Mammary epithelial cell (primary cell): Measurements from ENCODE around the gene RPS27L.

ENCODE experiments used
- CTCF ChIP-seq, 2 donors: IDR thresholded peaks in 1 of 2; conservative IDR thresholded peaks in 1 of 2; 2 replicates each; pipeline ENCODE4 v1.5.1; 2011 to 2012; ENCODE audit warnings: inconsistent platforms in 2 of 2, low read length in 2 of 2, mild to moderate bottlenecking in 2 of 2, control low read depth in 1 of 2, low read depth in 1 of 2; ENCODE audit not compliant: insufficient read depth in 1 of 2; ENCODE audit errors: extremely low read depth in 1 of 2
- EZH2 ChIP-seq: IDR thresholded peaks from 2 replicates; pipeline ENCODE4 v1.6.1; 2012; ENCODE audit warnings: low read length, inconsistent platforms, borderline replicate concordance

GRCh38 chr15:63176302-63176701 is 19.0 kb upstream of the RPS27L start:
- TF ChIP-seq CTCF (conservative IDR thresholded peaks at IDR 0.05 in 1 of 2, IDR thresholded peaks at IDR 0.05 in 1 of 2; ENCODE audit: extremely low read depth in 1 of 2, insufficient read depth in 1 of 2, low read depth in 1 of 2, low read length in 2 of 2), result no peak
- no peak for TF ChIP-seq EZH2
